ENCODE results near the gene JAK2.

DNA sequence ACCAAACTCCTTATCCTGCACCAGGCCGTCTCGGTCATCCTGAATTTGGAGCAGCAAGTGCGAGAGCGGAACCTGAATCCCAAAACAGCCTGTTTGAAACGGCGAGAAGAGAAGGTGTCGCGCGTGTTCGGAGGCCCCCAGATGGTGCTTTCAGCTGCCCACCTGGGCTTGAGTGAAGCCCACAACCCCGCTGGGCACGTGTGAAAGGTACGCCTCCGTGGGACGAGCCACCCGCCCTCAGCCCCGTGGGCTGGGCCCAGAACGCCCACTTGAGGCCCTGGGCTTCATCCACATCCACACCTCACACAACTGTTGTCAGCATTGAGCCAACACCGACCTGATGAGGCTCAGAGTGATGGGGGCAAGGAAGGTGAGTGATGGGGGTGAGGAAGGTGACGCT, 127.6 kb downstream of the JAK2 start:
- TF ChIP-seq, protein P1, sequence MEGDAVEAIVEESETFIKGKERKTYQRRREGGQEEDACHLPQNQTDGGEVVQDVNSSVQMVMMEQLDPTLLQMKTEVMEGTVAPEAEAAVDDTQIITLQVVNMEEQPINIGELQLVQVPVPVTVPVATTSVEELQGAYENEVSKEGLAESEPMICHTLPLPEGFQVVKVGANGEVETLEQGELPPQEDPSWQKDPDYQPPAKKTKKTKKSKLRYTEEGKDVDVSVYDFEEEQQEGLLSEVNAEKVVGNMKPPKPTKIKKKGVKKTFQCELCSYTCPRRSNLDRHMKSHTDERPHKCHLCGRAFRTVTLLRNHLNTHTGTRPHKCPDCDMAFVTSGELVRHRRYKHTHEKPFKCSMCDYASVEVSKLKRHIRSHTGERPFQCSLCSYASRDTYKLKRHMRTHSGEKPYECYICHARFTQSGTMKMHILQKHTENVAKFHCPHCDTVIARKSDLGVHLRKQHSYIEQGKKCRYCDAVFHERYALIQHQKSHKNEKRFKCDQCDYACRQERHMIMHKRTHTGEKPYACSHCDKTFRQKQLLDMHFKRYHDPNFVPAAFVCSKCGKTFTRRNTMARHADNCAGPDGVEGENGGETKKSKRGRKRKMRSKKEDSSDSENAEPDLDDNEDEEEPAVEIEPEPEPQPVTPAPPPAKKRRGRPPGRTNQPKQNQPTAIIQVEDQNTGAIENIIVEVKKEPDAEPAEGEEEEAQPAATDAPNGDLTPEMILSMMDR (conservative IDR thresholded peaks at IDR 0.05; ENCODE audit: low read length), result no peak
- TF ChIP-seq EZH2phosphoT487 (IDR thresholded peaks at IDR 0.05; ENCODE audit: borderline replicate concordance, low read depth, low read length), result no peak
